Peyer's patch (tissue), 4 donors: ENCODE results near the gene WDR89.

Experiments
- CTCF ChIP-seq, 6 experiments: fragments of 450-650 bp in 4 of 6; fragments of 200-600 bp in 2 of 6; sonication (generic) in 1 of 6; IDR thresholded peaks; one replicate each; pipeline ENCODE4 v1.5.1; 2017 to 2019; ENCODE audit warnings: antibody characterized with exemption in 6 of 6, mild to moderate bottlenecking in 3 of 6, moderate library complexity in 1 of 6
- POLR2A ChIP-seq, 2 donors: fragments of 450-650 bp; IDR thresholded peaks; one replicate each; pipeline ENCODE4 v1.5.1; 2017; ENCODE audit warnings: antibody characterized with exemption in 2 of 2, mild to moderate bottlenecking in 2 of 2, moderate library complexity in 2 of 2

- no peak for TF ChIP-seq CTCF (IDR thresholded peaks at IDR 0.05)
- no peak for TF ChIP-seq POLR2A (IDR thresholded peaks at IDR 0.05)
Measured at GRCh38 chr14:63671987-63672386, 30.3 kb upstream of the WDR89 start.
